ENCODE measurements around the gene HDAC4. TPM values are rescaled to one million over a fixed set of nuclear protein-coding genes. Genes with fewer than 3 reads are reported as not detected.

The HDAC4 gene
- total RNA-seq, 1 donor from 2014 or later, result 65.7 TPM

DNA sequence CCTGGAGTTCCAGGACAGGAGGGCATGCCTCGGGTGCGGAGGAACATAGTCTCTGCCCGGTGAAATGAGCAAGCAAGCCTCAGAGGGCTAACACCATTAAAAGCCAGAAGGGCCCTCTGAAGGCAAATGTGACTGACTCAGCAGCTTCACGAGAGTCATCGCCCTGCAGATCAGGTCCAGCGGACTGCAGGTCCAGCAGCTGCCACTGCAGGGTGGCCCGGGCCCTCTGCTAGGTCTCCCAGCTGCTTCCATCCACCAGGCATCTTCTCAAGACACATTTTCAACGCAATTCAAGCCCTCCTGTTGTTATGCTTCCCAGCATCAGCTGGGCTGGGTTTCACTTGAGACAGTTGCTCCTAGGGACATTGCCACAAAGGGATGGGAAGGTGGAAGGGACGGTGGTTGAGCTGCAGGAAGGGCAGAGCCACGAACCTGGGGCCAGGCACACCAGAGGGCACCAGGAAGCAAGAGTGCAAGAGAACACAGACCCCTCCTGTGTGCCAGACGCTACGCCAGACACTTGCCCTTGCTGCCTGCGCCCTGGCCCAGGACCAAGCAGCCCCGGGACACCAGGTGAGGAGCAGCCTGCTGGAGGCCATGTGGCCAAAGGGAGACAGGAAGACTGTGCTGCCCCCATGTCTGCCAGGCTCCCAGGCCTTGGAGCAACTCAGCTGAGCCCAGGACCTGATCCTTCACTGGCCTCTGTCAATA lies 173.0 kb downstream of the HDAC4 start:
- peak in 1 of 2 donors; percentile 61 for DNase-seq (ENCODE audit: low spot score in 2 of 2)
- intact Hi-C loops (cut with DNase I), result loop anchor here (2.0 to 10.0 kb wide), 5 partner anchors 25 to 1027 kb away; partner anchors contain the start of gene HDAC4
- peaks cover 13 to 42% of the 10 kb centered on the region in 2 donors for H3K4me1 ChIP-seq

GRCh38 chr2:239226677-239227581 lies 173.9 kb downstream of the HDAC4 start:
- peak in 1 of 3 experiments; percentile 17 for TF ChIP-seq CTCF (IDR thresholded peaks at IDR 0.05)
- DNase-seq (ENCODE audit: low spot score in 2 of 2), result peak in 1 of 2 donors; percentile 60
- peak overlapping the region; percentile 78 to 96 for H3K27ac ChIP-seq
- H3K27me3 ChIP-seq, result no peaks in the 10 kb centered on the region
- intact Hi-C loops (cut with DNase I), result loop anchor here (2.0 to 10.0 kb wide), 5 partner anchors 26 to 1028 kb away; partner anchors contain the start of gene HDAC4
- H3K4me1 ChIP-seq, result peaks cover 15 to 47% of the 10 kb centered on the region in 2 donors
- H3K9me3 ChIP-seq, result no peaks in the 10 kb centered on the region
- H3K36me3 ChIP-seq, result no peaks in the 10 kb centered on the region
- H3K4me3 ChIP-seq, result no peak overlapping the region

More for the DNA sequence above, 173.0 kb downstream of the HDAC4 start:
- Histone ChIP-seq H3K27me3 (no peaks in the 10 kb centered on the region), H3K4me3 (no peak overlapping the region), H3K9me3 (no peaks in the 10 kb centered on the region), H3K27ac (peak overlapping the region; percentile 78 to 96), H3K36me3 (no peaks in the 10 kb centered on the region)
- no peak for TF ChIP-seq CTCF (IDR thresholded peaks at IDR 0.05)

DNA sequence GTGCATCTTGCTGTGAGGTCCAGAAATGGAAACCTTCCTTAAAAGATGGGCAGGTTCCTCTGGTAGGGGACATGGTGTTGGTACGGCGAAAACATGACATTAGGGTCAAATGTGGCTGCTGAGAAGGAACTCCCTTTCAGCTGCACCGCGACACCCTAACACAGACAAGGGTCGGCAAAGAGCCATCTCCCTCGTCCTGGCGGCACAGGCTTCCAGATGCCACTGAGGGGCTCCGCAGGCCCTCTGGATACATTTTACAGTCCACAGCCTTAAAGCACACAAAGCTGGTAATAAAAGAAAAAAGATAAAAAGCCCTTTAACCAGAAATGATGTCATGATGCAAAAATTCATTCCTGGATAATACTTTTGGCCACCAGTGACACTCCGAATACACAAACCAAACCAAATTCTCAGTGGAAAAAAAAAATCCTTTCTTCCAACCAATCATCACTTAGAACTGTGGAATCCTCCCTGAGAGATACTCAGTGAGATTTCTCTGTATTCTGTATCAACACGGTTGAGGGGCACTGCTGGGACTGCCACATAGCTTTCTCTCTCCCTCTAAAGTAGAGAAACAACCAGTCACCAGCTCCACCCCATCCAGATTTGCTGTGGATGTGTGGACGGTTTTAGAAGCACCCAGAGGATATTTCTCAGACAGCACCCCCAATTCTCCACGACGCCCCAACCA lies 174.8 kb downstream of the HDAC4 start:
- peak in 1 of 2 donors; percentile 65 for DNase-seq (ENCODE audit: low spot score in 2 of 2)
- no peak overlapping the region for H3K4me3 ChIP-seq
- H3K9me3 ChIP-seq, result no peaks in the 10 kb centered on the region
- no peaks in the 10 kb centered on the region for H3K36me3 ChIP-seq
- no peaks in the 10 kb centered on the region for H3K27me3 ChIP-seq
- H3K27ac ChIP-seq, result peak overlapping the region; percentile 78 to 96
- intact Hi-C loops (cut with DNase I), result loop anchor here (2.0 to 10.0 kb wide), 5 partner anchors 27 to 1029 kb away; partner anchors contain the start of gene HDAC4
- peaks cover 19 to 56% of the 10 kb centered on the region in 2 donors for H3K4me1 ChIP-seq
- TF ChIP-seq CTCF (IDR thresholded peaks at IDR 0.05), result no peak

GRCh38 chr2:239225371-239225851 lies 175.4 kb downstream of the HDAC4 start:
- Histone ChIP-seq H3K27me3 (no peaks in the 10 kb centered on the region), H3K36me3 (no peaks in the 10 kb centered on the region), H3K4me1 (peaks cover 24 to 60% of the 10 kb centered on the region in 2 donors), H3K4me3 (no peak overlapping the region), H3K27ac (peak overlapping the region; percentile 78 to 96), H3K9me3 (no peaks in the 10 kb centered on the region)
- no peak for TF ChIP-seq CTCF (IDR thresholded peaks at IDR 0.05)
- intact Hi-C loops (cut with DNase I), result loop anchor here (10.0 kb wide), 2 partner anchors 589 to 1029 kb away; no protein-coding TSS in a partner anchor
- peak in 1 of 2 donors; percentile 61 for DNase-seq (ENCODE audit: low spot score in 2 of 2)

DNA sequence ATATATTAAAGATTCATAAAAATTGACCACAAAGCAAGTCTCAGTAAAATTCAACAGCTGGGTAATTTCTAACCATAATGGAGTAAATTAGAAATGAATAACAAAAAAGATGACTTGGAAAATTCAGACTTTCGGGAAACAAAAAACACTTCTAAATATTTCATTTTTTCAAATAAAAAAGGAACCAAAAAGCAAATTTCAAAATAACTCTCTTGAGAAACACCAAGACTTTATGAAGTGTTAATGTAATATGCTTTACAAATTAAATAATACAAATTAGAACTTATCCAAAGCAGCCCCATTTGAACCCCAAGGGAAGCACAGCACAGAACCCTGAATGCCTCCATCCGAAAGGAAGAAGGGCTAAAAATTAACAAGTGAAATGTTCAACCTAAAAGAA lies 175.9 kb downstream of the HDAC4 start:
- TF ChIP-seq CTCF (IDR thresholded peaks at IDR 0.05), result no peak
- peaks cover 24 to 60% of the 10 kb centered on the region in 2 donors for H3K4me1 ChIP-seq
- no peak for DNase-seq (ENCODE audit: low spot score in 2 of 2)
- H3K27me3 ChIP-seq, result no peaks in the 10 kb centered on the region
- H3K9me3 ChIP-seq, result no peaks in the 10 kb centered on the region
- H3K36me3 ChIP-seq, result no peaks in the 10 kb centered on the region
- no peak overlapping the region for H3K4me3 ChIP-seq
- intact Hi-C loops (cut with DNase I), result loop anchor here (5.0 to 10.0 kb wide), 3 partner anchors 102 to 1030 kb away; no protein-coding TSS in a partner anchor
- peak overlapping the region; percentile 83 to 96 for H3K27ac ChIP-seq
